Measurements from ENCODE around the gene STON2.
A peak's percentile ranks its signal among the peaks of the same experiment; 100 is the strongest.
"Not testable (repeated sequence)": the region's sequence is repeated elsewhere in the genome, so short reads cannot be mapped to it uniquely, and the experiment has no call there.

The STON2 gene

GRCh38 chr14:81246461-81247270 is 153.5 kb downstream of the STON2 start:
- H3K9ac ChIP-seq: peak overlapping the region in 9 of 11 experiments; percentile 47 to 67 (median 58); a peak in 18 of 22 replicates
- peaks cover 16 to 33% (median 28%) of the 10 kb centered on the region in 11 experiments for H3K9me3 ChIP-seq (replicated peaks in 1 of 11)
- H3K4me2 ChIP-seq: peak overlapping the region; percentile 56 to 94 (median 83)
- H3K27ac ChIP-seq: peak overlapping the region in 10 of 11 experiments; percentile 1 to 78 (median 75); a peak in 18 of 22 replicates
- no peaks in the 10 kb centered on the region for H3K36me3 ChIP-seq
- H3K27me3 ChIP-seq: no peaks in the 10 kb centered on the region
- H3K4me3 ChIP-seq: peak overlapping the region in 2 of 10 experiments; percentile 6 to 20; a peak in 3 of 20 replicates
- no peaks in the 10 kb centered on the region; a peak in 1 of 22 replicates for H4K20me1 ChIP-seq
- no peak for TF ChIP-seq Cebpa-rat (IDR thresholded peaks at IDR 0.05)
- H3K4me1 ChIP-seq: peaks cover 21 to 36% (median 32%) of the 10 kb centered on the region in 10 experiments

- Histone ChIP-seq H3K36me3 (no peaks in the 10 kb centered on the region), H3K9ac (peak overlapping the region in 2 of 11 experiments; percentile 9 to 16; a peak in 1 of 22 replicates), H3K27me3 (no peaks in the 10 kb centered on the region), H3K4me1 (peaks cover 21 to 36% (median 32%) of the 10 kb centered on the region in 10 experiments), H3K4me2 (peak overlapping the region in 9 of 11 experiments; percentile 79 to 94 (median 86); a peak in 18 of 22 replicates), H3K4me3 (peak overlapping the region in 1 of 10 experiments; percentile 20; a peak in 1 of 20 replicates), H3K27ac (peak overlapping the region in 9 of 11 experiments; percentile 32 to 78 (median 75); a peak in 12 of 22 replicates), H3K9me3 (replicated peaks in 1 of 11) (peaks cover 16 to 33% (median 28%) of the 10 kb centered on the region in 11 experiments), H4K20me1 (no peaks in the 10 kb centered on the region; a peak in 1 of 22 replicates)
- no peak for TF ChIP-seq Cebpa-rat (IDR thresholded peaks at IDR 0.05)
Measured at GRCh38 chr14:81245771-81246170, 154.4 kb downstream of the STON2 start.

GRCh38 chr14:81244431-81244830 is 155.7 kb downstream of the STON2 start:
- not testable (repeated sequence) for H4K20me1 ChIP-seq, H3K36me3 ChIP-seq, H3K27ac ChIP-seq, H3K27me3 ChIP-seq, H3K9ac ChIP-seq, H3K4me3 ChIP-seq, H3K4me2 ChIP-seq
- peaks cover 16 to 33% (median 28%) of the 10 kb centered on the region in 11 experiments for H3K9me3 ChIP-seq (replicated peaks in 1 of 11)
- peaks cover 21 to 36% (median 32%) of the 10 kb centered on the region in 10 experiments for H3K4me1 ChIP-seq

GRCh38 chr14:81243499-81243898 is 156.6 kb downstream of the STON2 start:
- H3K4me1 ChIP-seq: peaks cover 21 to 32% (median 31%) of the 10 kb centered on the region in 10 experiments
- peaks cover 16 to 33% (median 28%) of the 10 kb centered on the region in 11 experiments for H3K9me3 ChIP-seq (replicated peaks in 1 of 11)
- H3K4me2 ChIP-seq: no peak overlapping the region
- no peak overlapping the region for H3K9ac ChIP-seq
- H3K27ac ChIP-seq: no peak overlapping the region
- no peaks in the 10 kb centered on the region; a peak in 1 of 22 replicates for H4K20me1 ChIP-seq
- no peak for TF ChIP-seq Cebpa-rat (IDR thresholded peaks at IDR 0.05)
- no peak overlapping the region for H3K4me3 ChIP-seq
- no peaks in the 10 kb centered on the region for H3K36me3 ChIP-seq
- H3K27me3 ChIP-seq: no peaks in the 10 kb centered on the region

- Histone ChIP-seq H3K9me3 (replicated peaks in 1 of 11) (peaks cover 8 to 23% (median 17%) of the 10 kb centered on the region in 11 experiments; a peak in 21 of 22 replicates), H3K4me1 (peaks cover 0 to 15% (median 10%) of the 10 kb centered on the region in 10 experiments; a peak in 11 of 20 replicates)
- not testable (repeated sequence) for H3K4me3 ChIP-seq, H3K36me3 ChIP-seq, H3K27ac ChIP-seq, H3K9ac ChIP-seq, H4K20me1 ChIP-seq, H3K4me2 ChIP-seq, H3K27me3 ChIP-seq
Measured at GRCh38 chr14:81236849-81237248, 163.3 kb downstream of the STON2 start.

GRCh38 chr14:81236138-81236537 is 164.0 kb downstream of the STON2 start:
- Histone ChIP-seq H3K4me2 (no peak overlapping the region), H3K4me1 (peaks cover 0 to 15% (median 10%) of the 10 kb centered on the region in 10 experiments; a peak in 11 of 20 replicates), H3K9me3 (replicated peaks in 1 of 11) (peaks cover 5 to 23% (median 15%) of the 10 kb centered on the region in 11 experiments; a peak in 20 of 22 replicates), H3K27me3 (no peaks in the 10 kb centered on the region), H3K4me3 (no peak overlapping the region), H3K36me3 (no peaks in the 10 kb centered on the region), H3K9ac (no peak overlapping the region), H4K20me1 (no peaks in the 10 kb centered on the region), H3K27ac (no peak overlapping the region)
- no peak for TF ChIP-seq Cebpa-rat (IDR thresholded peaks at IDR 0.05)

GRCh38 chr14:81235096-81235495 is 165.0 kb downstream of the STON2 start:
- H4K20me1 ChIP-seq: no peaks in the 10 kb centered on the region
- no peaks in the 10 kb centered on the region for H3K27me3 ChIP-seq
- H3K9ac ChIP-seq: no peak overlapping the region
- H3K36me3 ChIP-seq: no peaks in the 10 kb centered on the region
- peaks cover 0 to 15% (median 10%) of the 10 kb centered on the region in 10 experiments; a peak in 11 of 20 replicates for H3K4me1 ChIP-seq
- TF ChIP-seq Cebpa-rat (IDR thresholded peaks at IDR 0.05): no peak
- no peak overlapping the region for H3K4me3 ChIP-seq
- 0 out of 22 replicates have a peak overlapping the region, but pooled peaks of 1 of the 11 experiments have one; percentile 18 for H3K27ac ChIP-seq
- peak overlapping the region in 10 of 11 experiments; percentile 9 to 45 (median 26); a peak in 17 of 22 replicates for H3K4me2 ChIP-seq
- H3K9me3 ChIP-seq (replicated peaks in 1 of 11): peaks cover 5 to 29% (median 15%) of the 10 kb centered on the region in 11 experiments; a peak in 20 of 22 replicates

- peaks cover 5 to 29% (median 15%) of the 10 kb centered on the region in 11 experiments; a peak in 20 of 22 replicates for H3K9me3 ChIP-seq (replicated peaks in 1 of 11)
- H3K27ac ChIP-seq: no peak overlapping the region
- H3K36me3 ChIP-seq: no peaks in the 10 kb centered on the region
- no peak overlapping the region for H3K9ac ChIP-seq
- H3K4me1 ChIP-seq: peaks cover 0 to 15% (median 10%) of the 10 kb centered on the region in 10 experiments; a peak in 11 of 20 replicates
- H3K27me3 ChIP-seq: no peaks in the 10 kb centered on the region
- H3K4me2 ChIP-seq: no peak overlapping the region; a peak in 1 of 22 replicates
- H4K20me1 ChIP-seq: no peaks in the 10 kb centered on the region
- H3K4me3 ChIP-seq: no peak overlapping the region
- no peak for TF ChIP-seq Cebpa-rat (IDR thresholded peaks at IDR 0.05)
Measured at GRCh38 chr14:81234278-81234677, 165.8 kb downstream of the STON2 start.

- TF ChIP-seq Cebpa-rat (IDR thresholded peaks at IDR 0.05): no peak
- H4K20me1 ChIP-seq: no peaks in the 10 kb centered on the region
- no peak overlapping the region for H3K4me2 ChIP-seq
- no peak overlapping the region for H3K4me3 ChIP-seq
- peaks cover 0 to 15% (median 10%) of the 10 kb centered on the region in 10 experiments; a peak in 11 of 20 replicates for H3K4me1 ChIP-seq
- H3K9ac ChIP-seq: no peak overlapping the region
- no peaks in the 10 kb centered on the region for H3K27me3 ChIP-seq
- H3K36me3 ChIP-seq: no peaks in the 10 kb centered on the region
- H3K9me3 ChIP-seq (replicated peaks in 1 of 11): peaks cover 5 to 29% (median 15%) of the 10 kb centered on the region in 11 experiments; a peak in 20 of 22 replicates
- H3K27ac ChIP-seq: no peak overlapping the region
Measured at GRCh38 chr14:81233615-81234014, 166.5 kb downstream of the STON2 start.

Measured in BLaER1 treated with 17β-estradiol and CSF1 and Interleukin-3, amounts not matched to agents 10 nM and 100 nM (cell line).